Measurements from ENCODE around the gene FAF1.

GRCh38 chr1:50424045-50424883, 535.8 kb downstream of the FAF1 start:
- no peak for TF ChIP-seq CTCF (IDR thresholded peaks at IDR 0.05)
- TF ChIP-seq GATA2 (CRISPR knock-in tag; IDR thresholded peaks at IDR 0.05): no peak
- no peak for TF ChIP-seq YY1 (IDR thresholded peaks at IDR 0.05; ENCODE audit: low read depth)
- TF ChIP-seq, protein P1, sequence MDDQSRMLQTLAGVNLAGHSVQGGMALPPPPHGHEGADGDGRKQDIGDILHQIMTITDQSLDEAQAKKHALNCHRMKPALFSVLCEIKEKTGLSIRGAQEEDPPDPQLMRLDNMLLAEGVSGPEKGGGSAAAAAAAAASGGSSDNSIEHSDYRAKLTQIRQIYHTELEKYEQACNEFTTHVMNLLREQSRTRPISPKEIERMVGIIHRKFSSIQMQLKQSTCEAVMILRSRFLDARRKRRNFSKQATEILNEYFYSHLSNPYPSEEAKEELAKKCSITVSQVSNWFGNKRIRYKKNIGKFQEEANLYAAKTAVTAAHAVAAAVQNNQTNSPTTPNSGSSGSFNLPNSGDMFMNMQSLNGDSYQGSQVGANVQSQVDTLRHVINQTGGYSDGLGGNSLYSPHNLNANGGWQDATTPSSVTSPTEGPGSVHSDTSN (IDR thresholded peaks at IDR 0.05): no peak
- no peak for TF ChIP-seq CHD2 (IDR thresholded peaks at IDR 0.05; ENCODE audit: low read length, partially characterized antibody)
- TF ChIP-seq RAD21 (IDR thresholded peaks at IDR 0.05; ENCODE audit: low read length): no peak
- TF ChIP-seq POLR2AphosphoS5 (IDR thresholded peaks at IDR 0.05; ENCODE audit: low read depth, low read length): no peak
- TF ChIP-seq MAX (IDR thresholded peaks at IDR 0.05; ENCODE audit: low read depth): no peak
- TF ChIP-seq NRF1 (IDR thresholded peaks at IDR 0.05; ENCODE audit: low read depth, low read length): no peak
